Caco-2 (cell line): Measurements from ENCODE around the gene MYPOP. TPM values are rescaled to one million over a fixed set of nuclear protein-coding genes. Genes with fewer than 3 reads are reported as not detected.

Experiments
- Bru-seq: library from RNA; stranded (reverse); fragments of 400-500 nt; gene quantifications from one replicate; lab custom pipeline; 2021; lab: Mats Ljungman, UMichigan
- BruChase-seq, 2 experiments: library from RNA; stranded (reverse); fragments of 400-500 nt; gene quantifications; one replicate each; lab custom pipeline; 2021; lab: Mats Ljungman, UMichigan
- BruUV-seq: library from RNA; stranded (reverse); fragments of 400-500 nt; replicated peaks from 2 replicates; lab custom pipeline; 2021; lab: Mats Ljungman, UMichigan
- CTCF ChIA-PET: fragments of 300-600 bp; sonication (Branson Sonifier 250); formaldehyde crosslinking; loops from one replicate; lab custom pipeline; 2022; ENCODE audit warnings: antibody characterized with exemption; lab: Charles Lee
- POLR2A ChIA-PET: fragments of 300-600 bp; sonication (Branson Sonifier 250); formaldehyde crosslinking; loops from one replicate; lab custom pipeline; 2022; ENCODE audit warnings: antibody characterized with exemption; lab: Charles Lee
- DNase-seq, 2 experiments: peaks; one replicate each; pipeline versions ENCODE4 v3.0.0 to v3.0.0-alpha.2; 2020 to 2022
- H3K27me3 ChIP-seq: replicated peaks from 2 replicates; pipeline ENCODE4 v1.6.0; 2011; ENCODE audit warnings: low read length; ENCODE audit not compliant: control insufficient read depth, insufficient read depth
- H3K36me3 ChIP-seq: 2 replicates; pipeline ENCODE4 v1.5.1; 2011; ENCODE audit warnings: low read length; ENCODE audit not compliant: control insufficient read depth, insufficient read depth
- H3K4me1 ChIP-seq: fragments of 250-450 bp; sonication (Bioruptor Pico); 2 replicates; pipeline ENCODE4 v1.5.1; 2020; ENCODE audit warnings: mild to moderate bottlenecking
- H3K4me3 ChIP-seq: 2 replicates; pipeline ENCODE4 v1.5.1; 2011; ENCODE audit warnings: low read depth, mild to moderate bottlenecking, control low read depth, low read length
- H3K9me3 ChIP-seq: fragments of 250-450 bp; sonication (Bioruptor Pico); 2 replicates; pipeline ENCODE4 v1.5.1; 2020; ENCODE audit warnings: mild to moderate bottlenecking, moderate library complexity
- H3K27ac Mint-ChIP-seq: one replicate; pipeline ENCODE4 v1.8.0; 2022; ENCODE audit warnings: mixed read lengths; ENCODE audit not compliant: unreplicated experiment
- H3K27me3 Mint-ChIP-seq: one replicate; pipeline ENCODE4 v1.8.0; 2022; ENCODE audit warnings: mixed read lengths; ENCODE audit not compliant: insufficient read depth, unreplicated experiment
- H3K36me3 Mint-ChIP-seq: one replicate; pipeline ENCODE4 v1.8.0; 2022; ENCODE audit warnings: mild to moderate bottlenecking, mixed read lengths; ENCODE audit not compliant: insufficient read depth, unreplicated experiment
- H3K4me1 Mint-ChIP-seq: one replicate; pipeline ENCODE4 v1.8.0; 2022; ENCODE audit warnings: low read depth, mixed read lengths; ENCODE audit not compliant: unreplicated experiment
- H3K4me3 Mint-ChIP-seq: one replicate; pipeline ENCODE4 v1.8.0; 2022; ENCODE audit warnings: mild to moderate bottlenecking, moderate library complexity, mixed read lengths; ENCODE audit not compliant: unreplicated experiment
- H3K9me3 Mint-ChIP-seq: one replicate; pipeline ENCODE4 v1.8.0; 2022; ENCODE audit warnings: mixed read lengths; ENCODE audit not compliant: unreplicated experiment
- CTCF ChIP-seq, 2 experiments: fragments of 200-600 bp in 1 of 2; IDR thresholded peaks; 1 replicate in 1 of 2; 2 replicates in 1 of 2; pipeline versions ENCODE4 v1.5.1 to v1.8.0; 2011 to 2022; ENCODE audit warnings: antibody characterized with exemption in 1 of 2, control low read depth in 1 of 2, inconsistent platforms in 1 of 2, low read depth in 1 of 2, low read length in 1 of 2, mild to moderate bottlenecking in 1 of 2, moderate library complexity in 1 of 2; ENCODE audit not compliant: insufficient read depth in 1 of 2, severe bottlenecking in 1 of 2, unreplicated experiment in 1 of 2
- intact Hi-C: fragments of 100-400 bp; cut with micrococcal nuclease; formaldehyde crosslinking; loops from one replicate; pipeline ENCODE4 v1.10.0; 2022; ENCODE audit not compliant: unreplicated experiment
- long read RNA-seq: library from polyadenylated mRNA; stranded (forward); transcript quantifications from one replicate; pipeline ENCODE4 v2.0.0, GENCODE V29; 2022
- total RNA-seq: library from RNA; stranded (reverse); gene quantifications from 2 replicates; pipeline ENCODE4 v1.2.3, GENCODE V29; 2022

MYPOP gene
- total RNA-seq (15.8 and 18.1 TPM in 2 replicates), Bru-seq, nascent RNA (percentile 60 among the genes with signal in this experiment), BruChase-seq, experiment 1, labeled RNA remaining after a 2-hour chase (percentile 68 among the genes with signal in this experiment), BruChase-seq, experiment 2, labeled RNA remaining after a 6-hour chase (percentile 70 among the genes with signal in this experiment)
- long read RNA-seq, partial matches to known transcripts: 0 of 14 reads
- long read RNA-seq, other reads (novel, unspliced or antisense): 14 of 14 reads

- peaks cover 3% of the 10 kb centered on the region; the same call in 1 of the 2 replicates for H3K36me3 ChIP-seq
- Mint-ChIP-seq H3K36me3 (peaks cover 46% of the 10 kb centered on the region), H3K4me3 (peak within 1 kb of the TSS; percentile 80), H3K4me1 (no peaks in the 10 kb centered on the region), H3K9me3 (no peaks in the 10 kb centered on the region), H3K27ac (peak within 1 kb of the TSS; percentile 65), H3K27me3 (no peaks in the 10 kb centered on the region)
- peaks cover 5% of the 10 kb centered on the region for H3K4me1 ChIP-seq
- DNase-seq: peak in 1 of 2 experiments; percentile 26
- no TSS peak for BruUV-seq
- H3K27me3 ChIP-seq: no peaks in the 10 kb centered on the region
- H3K9me3 ChIP-seq: no peaks in the 10 kb centered on the region
- intact Hi-C loops: loop anchor here (1.0 to 2.0 kb wide), 2 partner anchors 9 to 25 kb away; no protein-coding TSS in a partner anchor
- POLR2A ChIA-PET: interaction anchor here (1.0 to 2.9 kb wide), 6 partner anchors 16 to 93 kb away, joined by 4 to 19 read pairs (median 8); partner anchors contain the start of genes CCDC61, FOXA3 and IRF2BP1
- peak within 1 kb of the TSS; percentile 92 for H3K4me3 ChIP-seq
- TF ChIP-seq CTCF (IDR thresholded peaks at IDR 0.05; ENCODE audit: insufficient read depth in 1 of 2, low read depth in 1 of 2, low read length in 1 of 2, severe bottlenecking in 1 of 2, unreplicated experiment in 1 of 2): no peak
- CTCF ChIA-PET: interaction anchor here (0.5 to 3.4 kb wide), 10 partner anchors 16 to 528 kb away, joined by 3 to 18 read pairs (median 7); partner anchors contain the start of genes IRF2BP1, SIX5 and SYMPK
Measured at GRCh38 chr19:45901912-45902650, at the start of gene MYPOP. Gene MYPOP, minus strand, starts transcription at chr19:45902613. Its CDS starts 840 bp downstream, at chr19:45901773.

GRCh38 chr19:45947926-45948325 is 45.5 kb upstream of the MYPOP start:
- Mint-ChIP-seq H3K27me3 (peaks cover 13% of the 10 kb centered on the region), H3K36me3 (no peaks in the 10 kb centered on the region), H3K4me1 (peaks cover 10% of the 10 kb centered on the region), H3K27ac (no peak overlapping the region), H3K4me3 (no peak overlapping the region), H3K9me3 (peaks cover 11% of the 10 kb centered on the region)
- ChIA-PET POLR2A (no interaction called here), CTCF (interaction anchor here (0.6 kb wide), 2 partner anchors 23 to 47 kb away, joined by 3 read pairs; partner anchors contain the start of gene CCDC61)
- no TSS peak for BruUV-seq
- DNase-seq: no peak
- no peaks in the 10 kb centered on the region for H3K9me3 ChIP-seq
- no peaks in the 10 kb centered on the region for H3K4me1 ChIP-seq
- no peak overlapping the region for H3K4me3 ChIP-seq
- TF ChIP-seq CTCF (IDR thresholded peaks at IDR 0.05; ENCODE audit: insufficient read depth in 1 of 2, low read depth in 1 of 2, low read length in 1 of 2, severe bottlenecking in 1 of 2, unreplicated experiment in 1 of 2): no peak
- no peaks in the 10 kb centered on the region; the same call in 1 of the 2 replicates for H3K27me3 ChIP-seq
- no peaks in the 10 kb centered on the region for H3K36me3 ChIP-seq
- intact Hi-C loops: no loop called here

GRCh38 chr19:45940515-45940805 is 38.0 kb upstream of the MYPOP start:
- Histone ChIP-seq H3K4me3 (no peak overlapping the region), H3K9me3 (no peaks in the 10 kb centered on the region), H3K36me3 (no peaks in the 10 kb centered on the region), H3K4me1 (no peaks in the 10 kb centered on the region), H3K27me3 (peaks cover under 1% of the 10 kb centered on the region; the same call in 1 of the 2 replicates)
- BruUV-seq: no TSS peak
- Mint-ChIP-seq H3K36me3 (no peaks in the 10 kb centered on the region), H3K27me3 (peaks cover 12% of the 10 kb centered on the region), H3K27ac (no peak overlapping the region), H3K9me3 (no peaks in the 10 kb centered on the region), H3K4me3 (no peak overlapping the region), H3K4me1 (no peaks in the 10 kb centered on the region)
- DNase-seq: no peak
- TF ChIP-seq CTCF (IDR thresholded peaks at IDR 0.05; ENCODE audit: insufficient read depth in 1 of 2, low read depth in 1 of 2, low read length in 1 of 2, severe bottlenecking in 1 of 2, unreplicated experiment in 1 of 2): no peak
- ChIA-PET POLR2A (no interaction called here), CTCF (no interaction called here)
- intact Hi-C loops: no loop called here
